Osteoblast (primary cell): ENCODE results near the gene ADAMTS16. TPM values are rescaled to one million over a fixed set of nuclear protein-coding genes. Genes with fewer than 3 reads are reported as not detected.
A peak's percentile ranks its signal among the peaks of the same experiment; 100 is the strongest.

Experiments used
- DNase-seq: peaks from one replicate; pipeline ENCODE4 v3.0.0; 2011; ENCODE audit warnings: low spot score, mixed read lengths; ENCODE audit not compliant: insufficient read length; ENCODE audit errors: missing footprints
- H2AFZ ChIP-seq: 2 replicates; pipeline ENCODE4 v1.6.0; 2011; ENCODE audit warnings: mild to moderate bottlenecking, low read length
- H3K27ac ChIP-seq: 2 replicates; pipeline ENCODE4 v1.5.1; 2011; ENCODE audit warnings: mild to moderate bottlenecking, low read depth, low read length, moderate library complexity
- H3K27me3 ChIP-seq: 2 replicates; pipeline ENCODE4 v1.6.0; 2012; ENCODE audit warnings: mild to moderate bottlenecking, control low read depth, inconsistent platforms, low read length, moderate library complexity; ENCODE audit not compliant: insufficient read depth
- H3K36me3 ChIP-seq: 2 replicates; pipeline ENCODE4 v1.5.1; 2011; ENCODE audit warnings: mild to moderate bottlenecking, low read length, control low read depth, moderate library complexity; ENCODE audit not compliant: insufficient read depth
- H3K4me1 ChIP-seq: 2 replicates; pipeline ENCODE4 v1.5.1; 2011; ENCODE audit warnings: mild to moderate bottlenecking, low read length, control low read depth, moderate library complexity; ENCODE audit not compliant: insufficient read depth
- H3K4me2 ChIP-seq: 2 replicates; pipeline ENCODE4 v1.6.0; 2011; ENCODE audit warnings: mild to moderate bottlenecking, low read length; ENCODE audit not compliant: insufficient read depth
- H3K4me3 ChIP-seq: fragments of 200-600 bp; sonication (generic); 3 replicates; pipeline ENCODE4 v1.5.1; 2012; ENCODE audit warnings: mild to moderate bottlenecking, low read length, inconsistent platforms; ENCODE audit not compliant: insufficient read depth
- H3K79me2 ChIP-seq: 2 replicates; pipeline ENCODE4 v1.6.0; 2012; ENCODE audit warnings: mild to moderate bottlenecking, low read length, control low read depth, inconsistent platforms; ENCODE audit not compliant: insufficient read depth
- H3K9me3 ChIP-seq: 2 replicates; pipeline ENCODE4 v1.5.1; 2011; ENCODE audit warnings: low read depth, low read length, control low read depth
- H4K20me1 ChIP-seq: 2 replicates; pipeline ENCODE4 v1.6.0; 2012; ENCODE audit warnings: mild to moderate bottlenecking, low read length, control low read depth; ENCODE audit not compliant: insufficient read depth
- CTCF ChIP-seq: IDR thresholded peaks from 2 replicates; pipeline ENCODE4 v1.5.1; 2011; ENCODE audit warnings: mild to moderate bottlenecking, low read depth, low read length, moderate library complexity; ENCODE audit errors: extremely low read depth
- total RNA-seq: library from RNA; depleted of rRNA; stranded (reverse); fragments of >200 nt; gene quantifications from 2 replicates; pipeline ENCODE4 v1.2.3, GENCODE V29; 2012

Gene ADAMTS16
- total RNA-seq, 1 donor, result 1.4 TPM

DNA sequence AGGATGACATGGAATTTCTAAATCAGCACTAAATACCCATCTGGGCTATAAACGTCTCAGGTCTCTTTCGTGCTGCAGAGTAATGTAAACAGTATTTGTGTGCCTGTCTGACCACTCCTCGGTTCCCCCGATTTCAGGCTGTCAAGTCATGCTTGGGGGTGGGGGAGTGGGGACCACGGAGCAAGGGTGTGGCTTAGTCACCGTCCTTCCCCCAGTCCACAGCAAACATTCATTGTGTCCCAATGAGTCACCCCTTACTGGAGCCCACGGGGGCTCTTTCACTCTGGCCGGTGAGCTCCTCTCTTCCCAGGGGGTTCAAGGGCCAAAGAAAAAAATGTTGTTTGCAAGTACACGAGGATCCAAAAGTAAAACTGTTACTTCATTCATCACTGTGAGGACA is 210.0 kb downstream of the ADAMTS16 start:
- Histone ChIP-seq H3K27ac (no peak overlapping the region), H3K4me3 (no peak overlapping the region), H3K79me2 (no peaks in the 10 kb centered on the region), H3K9me3 (no peaks in the 10 kb centered on the region), H4K20me1 (no peaks in the 10 kb centered on the region), H3K27me3 (no peaks in the 10 kb centered on the region), H3K4me2 (peak overlapping the region; percentile 60), H2AFZ (no peak overlapping the region), H3K36me3 (no peaks in the 10 kb centered on the region), H3K4me1 (peaks cover 4% of the 10 kb centered on the region)
- no peak for TF ChIP-seq CTCF
- peak; percentile 68 for DNase-seq

DNA sequence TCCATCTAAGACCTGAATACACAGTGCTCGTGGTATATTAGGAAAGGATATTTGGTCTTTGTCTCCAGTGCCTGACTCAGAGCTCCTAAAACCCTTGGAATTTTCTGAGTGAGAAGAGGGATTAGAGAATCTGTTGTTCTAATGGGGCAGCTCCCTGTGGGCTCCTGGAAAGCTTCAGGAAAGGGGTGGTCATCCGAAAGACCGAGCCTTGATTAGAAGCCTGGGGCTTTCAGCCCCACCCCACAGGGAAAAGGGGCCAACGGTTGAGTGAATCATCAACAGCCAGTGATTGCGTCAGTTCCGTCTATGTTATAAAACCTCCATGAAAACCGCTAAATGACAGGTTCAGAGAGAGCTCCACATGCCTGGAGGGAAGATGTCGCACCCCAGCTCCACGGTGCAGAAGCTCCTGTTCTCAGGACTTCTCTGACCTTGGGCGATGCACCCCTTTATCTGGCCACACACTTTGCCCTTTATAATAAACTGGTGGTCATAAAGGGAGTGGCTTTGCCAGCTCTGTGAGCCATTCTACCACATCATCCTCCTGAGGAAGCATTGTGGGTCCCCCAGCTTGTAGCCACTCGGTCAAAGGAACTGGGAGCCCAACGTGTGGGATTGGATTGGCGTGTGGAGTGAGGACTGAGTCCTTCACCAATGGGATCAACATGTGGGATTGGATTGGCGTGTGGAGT is 211.3 kb downstream of the ADAMTS16 start:
- H3K36me3 ChIP-seq, result no peaks in the 10 kb centered on the region
- H3K4me1 ChIP-seq, result peaks cover 4% of the 10 kb centered on the region
- DNase-seq, result peak; percentile 84
- H3K9me3 ChIP-seq, result no peaks in the 10 kb centered on the region
- H4K20me1 ChIP-seq, result no peaks in the 10 kb centered on the region
- no peak overlapping the region for H3K4me2 ChIP-seq
- H2AFZ ChIP-seq, result peak overlapping the region; percentile 20
- H3K27me3 ChIP-seq, result no peaks in the 10 kb centered on the region
- TF ChIP-seq CTCF, result no peak
- no peak overlapping the region for H3K27ac ChIP-seq
- H3K4me3 ChIP-seq, result no peak overlapping the region
- H3K79me2 ChIP-seq, result no peaks in the 10 kb centered on the region

GRCh38 chr5:5352675-5353074 is 212.5 kb downstream of the ADAMTS16 start:
- Histone ChIP-seq H2AFZ (no peak overlapping the region), H3K27ac (no peak overlapping the region), H3K36me3 (no peaks in the 10 kb centered on the region), H3K4me2 (no peak overlapping the region), H3K27me3 (no peaks in the 10 kb centered on the region), H3K4me3 (no peak overlapping the region), H4K20me1 (no peaks in the 10 kb centered on the region), H3K79me2 (no peaks in the 10 kb centered on the region), H3K9me3 (no peaks in the 10 kb centered on the region), H3K4me1 (peaks cover 4% of the 10 kb centered on the region)
- no peak for DNase-seq
- no peak for TF ChIP-seq CTCF

GRCh38 chr5:5353681-5354080 is 213.6 kb downstream of the ADAMTS16 start:
- DNase-seq, result no peak
- TF ChIP-seq CTCF, result no peak
- Histone ChIP-seq H3K4me1 (peaks cover 4% of the 10 kb centered on the region), H3K36me3 (no peaks in the 10 kb centered on the region), H3K27me3 (no peaks in the 10 kb centered on the region), H3K4me2 (no peak overlapping the region), H3K79me2 (no peaks in the 10 kb centered on the region), H3K4me3 (no peak overlapping the region), H2AFZ (no peak overlapping the region), H3K27ac (no peak overlapping the region), H3K9me3 (no peaks in the 10 kb centered on the region), H4K20me1 (no peaks in the 10 kb centered on the region)
